ENCODE data around the gene GLRX3. TPM values are rescaled to one million over a fixed set of nuclear protein-coding genes. Genes with fewer than 3 reads are reported as not detected.
A peak's percentile ranks its signal among the peaks of the same experiment; 100 is the strongest.

GLRX3 gene
- total RNA-seq, 2 donors from 2014 or later, result 94.1 to 103 TPM

DNA sequence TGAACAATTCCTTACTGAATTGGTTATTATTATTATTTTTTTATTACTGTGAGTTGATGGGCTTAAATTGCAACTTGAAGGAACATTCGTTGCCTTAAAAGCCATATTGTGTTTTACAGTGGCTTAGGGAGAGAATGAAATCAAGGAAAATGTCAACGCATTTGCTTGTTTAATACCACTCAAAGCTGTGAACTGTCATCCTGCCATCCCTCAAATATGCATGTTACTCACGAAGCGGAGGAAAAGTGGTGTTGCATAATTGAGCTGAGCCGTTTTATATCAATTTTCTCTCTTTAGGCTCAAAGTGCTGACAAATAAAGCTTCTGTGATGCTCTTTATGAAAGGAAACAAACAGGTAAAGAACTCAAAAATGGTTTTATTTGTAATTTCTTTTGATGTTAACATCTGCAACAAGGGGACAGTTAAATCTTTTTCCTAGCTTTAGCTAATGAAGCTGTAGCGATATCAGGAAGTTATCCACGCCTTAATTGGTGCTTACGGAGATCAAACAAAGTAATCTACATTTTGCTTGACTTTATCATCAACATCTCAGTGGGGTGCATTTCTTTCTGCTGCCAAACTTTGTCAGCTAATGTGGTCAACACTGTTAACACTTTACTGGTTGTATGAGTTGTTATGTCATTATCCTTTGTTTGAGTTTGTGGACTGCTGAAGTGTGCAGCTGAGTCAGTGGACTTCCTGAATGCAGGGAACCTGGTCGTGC is 33.1 kb downstream of the GLRX3 start:
- no peaks in the 10 kb centered on the region for H3K9me3 Mint-ChIP-seq
- ATAC-seq (no peak), DNase-seq (ENCODE audit: low spot score in 2 of 2) (no peak)
- H3K27ac Mint-ChIP-seq, result no peak overlapping the region
- H3K36me3 Mint-ChIP-seq, result peaks cover 11 to 18% of the 10 kb centered on the region in 2 donors

DNA sequence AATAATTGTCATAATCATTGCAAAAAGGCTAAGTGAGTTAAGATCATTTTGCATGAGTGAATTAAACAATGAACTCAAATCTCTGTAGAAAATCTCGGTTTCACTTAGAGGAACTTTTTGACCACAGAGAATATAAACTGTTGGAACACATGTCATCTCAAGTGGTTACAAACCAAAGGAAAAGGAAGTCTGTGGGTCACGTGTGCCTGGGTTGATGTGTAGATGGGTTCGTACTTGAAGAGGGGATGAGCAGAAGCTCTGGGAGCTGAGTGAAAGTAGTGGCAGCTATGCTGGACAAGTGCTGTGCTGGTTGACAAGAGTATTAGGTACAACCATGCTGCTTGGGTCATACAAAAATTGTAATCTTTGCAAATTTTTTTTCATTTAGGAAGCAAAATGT is 35.0 kb downstream of the GLRX3 start:
- ATAC-seq (peak; percentile 73 to 85), DNase-seq (ENCODE audit: low spot score in 2 of 2) (no peak)
- H3K36me3 Mint-ChIP-seq, result peaks cover 11 to 24% of the 10 kb centered on the region in 2 donors
- no peaks in the 10 kb centered on the region for H3K9me3 Mint-ChIP-seq
- H3K27ac Mint-ChIP-seq, result peak overlapping the region in 1 of 2 donors; percentile 45

DNA sequence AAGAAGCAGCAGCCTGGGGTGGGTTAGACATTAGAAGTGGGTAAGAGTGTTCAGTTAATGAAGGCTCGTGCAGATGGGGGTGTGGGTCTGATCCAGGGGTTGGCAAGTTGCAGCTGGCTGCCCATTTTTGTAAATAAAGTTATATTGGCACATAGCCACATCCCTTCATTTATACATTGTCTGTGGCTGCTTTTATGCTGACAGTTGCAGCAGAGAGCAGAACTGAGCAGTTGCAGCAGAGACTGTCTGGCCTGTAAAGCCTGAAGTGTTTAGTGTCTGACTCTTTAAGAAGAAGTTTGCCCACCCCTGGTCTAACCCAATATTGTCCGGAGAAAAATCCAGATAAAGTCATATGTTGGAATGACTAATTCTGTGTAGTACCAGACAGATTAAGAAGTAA is 38.1 kb downstream of the GLRX3 start:
- ATAC-seq (no peak), DNase-seq (ENCODE audit: low spot score in 2 of 2) (no peak)
- Mint-ChIP-seq H3K9me3 (no peaks in the 10 kb centered on the region), H3K27ac (peak overlapping the region in 1 of 2 donors; percentile 29), H3K36me3 (peaks cover 11 to 21% of the 10 kb centered on the region in 2 donors)

DNA sequence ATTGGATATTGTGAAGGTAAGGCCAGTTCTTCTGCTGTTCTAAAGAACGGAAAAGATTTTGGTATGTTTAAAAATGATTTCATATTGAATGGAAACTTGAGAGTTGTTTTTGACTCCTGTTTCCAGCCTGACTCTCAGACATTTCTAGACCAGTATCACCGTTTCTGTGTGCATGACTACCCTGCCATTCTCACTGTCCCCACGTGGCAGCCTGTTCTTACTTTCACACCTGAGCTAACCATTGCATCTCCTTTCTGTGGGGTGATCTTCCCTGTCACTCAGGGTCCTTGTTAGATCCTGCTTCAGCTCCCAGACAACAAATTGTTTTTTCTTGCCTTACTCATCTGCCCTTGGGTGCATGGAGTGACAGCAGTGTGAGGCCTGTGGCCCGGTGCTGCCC is 38.9 kb downstream of the GLRX3 start:
- Mint-ChIP-seq H3K27ac (peak overlapping the region; percentile 15 to 84), H3K9me3 (no peaks in the 10 kb centered on the region), H3K36me3 (peaks cover 11 to 14% of the 10 kb centered on the region in 2 donors)
- DNase-seq (ENCODE audit: low spot score in 2 of 2) (no peak), ATAC-seq (peak; percentile 66 to 84)

DNA sequence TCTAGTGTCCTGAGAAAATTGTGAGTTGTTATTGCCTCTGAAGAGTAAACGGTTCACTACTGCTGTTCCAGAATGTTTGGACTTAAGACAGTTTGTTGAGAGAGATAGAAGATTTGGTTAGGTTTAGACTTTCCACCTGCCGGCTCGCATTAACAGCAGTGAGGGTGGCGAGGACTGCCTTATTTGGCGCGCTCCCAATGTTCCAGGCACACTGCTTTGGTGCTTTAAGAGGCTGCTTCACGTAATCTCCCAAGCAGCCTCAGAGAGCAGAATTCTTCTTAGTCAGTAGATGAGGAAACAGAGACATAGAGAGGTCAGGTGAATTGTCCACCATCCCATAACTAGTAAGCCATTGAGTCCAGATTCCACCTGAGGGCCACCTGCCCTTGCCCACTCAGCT is 41.1 kb downstream of the GLRX3 start:
- no peaks in the 10 kb centered on the region for H3K9me3 Mint-ChIP-seq
- DNase-seq (ENCODE audit: low spot score in 2 of 2) (no peak), ATAC-seq (no peak)
- H3K27ac Mint-ChIP-seq, result peak overlapping the region in 1 of 2 donors; percentile 5
- H3K36me3 Mint-ChIP-seq, result peaks cover 6 to 11% of the 10 kb centered on the region in 2 donors

DNA sequence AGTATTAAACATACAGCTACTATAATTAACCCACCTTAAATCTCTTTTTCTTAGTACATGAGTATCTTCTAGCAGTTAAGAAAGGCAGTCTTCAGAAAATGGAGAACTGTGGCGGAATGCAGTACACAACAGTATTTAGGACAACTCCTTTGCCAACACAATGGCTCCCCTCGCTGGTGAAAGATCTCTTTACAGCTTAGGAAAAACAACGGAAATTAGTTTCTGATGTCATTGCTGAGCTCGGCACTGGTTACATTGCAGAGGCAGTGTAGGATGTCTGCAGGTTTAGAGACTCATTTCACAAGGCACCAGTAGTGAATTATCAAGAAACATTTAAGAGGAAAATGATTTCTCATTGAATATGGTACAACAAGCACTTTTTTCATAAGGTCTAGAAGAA is 43.4 kb downstream of the GLRX3 start:
- ATAC-seq (peak; percentile 51 to 67), DNase-seq (ENCODE audit: low spot score in 2 of 2) (peak in 1 of 2 donors; percentile 29)
- Mint-ChIP-seq H3K27ac (no peak overlapping the region), H3K9me3 (no peaks in the 10 kb centered on the region), H3K36me3 (peaks cover 4 to 18% of the 10 kb centered on the region in 2 donors)

DNA sequence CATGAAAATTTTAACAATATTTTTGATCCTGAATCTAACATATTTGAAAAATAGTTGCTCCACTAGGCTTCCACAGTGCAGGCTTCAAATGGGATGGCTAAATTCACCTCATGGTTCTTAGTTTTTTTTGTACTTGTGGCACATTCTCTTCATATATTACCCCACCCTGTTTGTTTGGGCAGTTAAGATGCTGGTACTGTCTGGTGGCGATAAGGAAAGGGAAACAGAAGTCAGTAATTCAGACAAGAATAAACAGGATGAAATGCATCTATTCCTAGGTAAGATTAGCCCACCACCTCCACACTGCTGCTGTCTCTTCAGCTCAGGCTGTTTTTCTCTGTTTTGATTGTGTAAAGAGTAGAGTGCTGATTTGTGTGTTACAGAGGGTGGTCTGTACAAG is 44.2 kb downstream of the GLRX3 start:
- ATAC-seq, result no peak
- Mint-ChIP-seq H3K36me3 (peaks cover 4 to 16% of the 10 kb centered on the region in 2 donors), H3K9me3 (no peaks in the 10 kb centered on the region), H3K27ac (no peak overlapping the region)
- no peak for DNase-seq (ENCODE audit: low spot score in 2 of 2)

DNA sequence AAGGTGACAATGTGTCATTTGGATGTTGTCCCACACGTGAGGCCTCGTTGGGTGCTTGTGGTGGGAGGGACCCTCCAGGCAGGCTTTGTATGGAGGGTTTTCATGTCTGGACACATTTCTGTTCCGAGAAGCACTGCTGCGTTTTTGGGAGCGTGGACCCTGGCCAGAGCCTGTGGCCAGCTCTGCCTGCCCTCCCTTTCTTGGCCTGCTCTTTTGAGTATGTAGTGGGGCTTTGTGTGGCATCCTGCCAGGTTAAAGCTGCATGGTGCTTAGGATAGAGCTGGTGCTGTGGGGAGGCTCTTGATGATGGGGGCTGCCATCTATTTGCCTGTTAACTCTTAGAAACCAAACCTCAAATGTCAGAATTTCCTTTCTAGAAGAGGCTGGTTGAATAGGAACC is 45.7 kb downstream of the GLRX3 start:
- DNase-seq (ENCODE audit: low spot score in 2 of 2) (no peak), ATAC-seq (no peak)
- Mint-ChIP-seq H3K36me3 (peaks cover 4 to 12% of the 10 kb centered on the region in 2 donors), H3K27ac (no peak overlapping the region), H3K9me3 (no peaks in the 10 kb centered on the region)

DNA sequence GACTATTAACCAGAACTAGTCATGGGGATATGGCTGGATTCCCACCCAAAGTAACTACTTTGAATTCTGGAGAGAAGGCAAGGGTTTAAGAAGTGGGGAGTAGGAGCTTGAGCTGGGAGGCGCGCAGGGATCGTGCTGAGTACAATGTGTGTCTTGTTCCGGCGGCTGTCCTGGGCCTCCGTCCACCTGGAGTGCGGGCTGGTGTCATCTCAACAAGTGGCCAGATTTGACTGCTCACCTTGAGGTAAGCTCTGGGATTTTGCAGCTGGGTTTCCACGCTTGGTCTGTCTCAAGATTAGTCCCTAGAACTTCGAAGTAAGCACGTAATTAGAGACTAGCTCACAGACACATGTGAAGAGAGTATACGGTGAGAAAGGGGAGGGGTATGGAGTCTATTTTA is 49.4 kb downstream of the GLRX3 start:
- peaks cover 4 to 12% of the 10 kb centered on the region in 2 donors for H3K36me3 Mint-ChIP-seq

DNA sequence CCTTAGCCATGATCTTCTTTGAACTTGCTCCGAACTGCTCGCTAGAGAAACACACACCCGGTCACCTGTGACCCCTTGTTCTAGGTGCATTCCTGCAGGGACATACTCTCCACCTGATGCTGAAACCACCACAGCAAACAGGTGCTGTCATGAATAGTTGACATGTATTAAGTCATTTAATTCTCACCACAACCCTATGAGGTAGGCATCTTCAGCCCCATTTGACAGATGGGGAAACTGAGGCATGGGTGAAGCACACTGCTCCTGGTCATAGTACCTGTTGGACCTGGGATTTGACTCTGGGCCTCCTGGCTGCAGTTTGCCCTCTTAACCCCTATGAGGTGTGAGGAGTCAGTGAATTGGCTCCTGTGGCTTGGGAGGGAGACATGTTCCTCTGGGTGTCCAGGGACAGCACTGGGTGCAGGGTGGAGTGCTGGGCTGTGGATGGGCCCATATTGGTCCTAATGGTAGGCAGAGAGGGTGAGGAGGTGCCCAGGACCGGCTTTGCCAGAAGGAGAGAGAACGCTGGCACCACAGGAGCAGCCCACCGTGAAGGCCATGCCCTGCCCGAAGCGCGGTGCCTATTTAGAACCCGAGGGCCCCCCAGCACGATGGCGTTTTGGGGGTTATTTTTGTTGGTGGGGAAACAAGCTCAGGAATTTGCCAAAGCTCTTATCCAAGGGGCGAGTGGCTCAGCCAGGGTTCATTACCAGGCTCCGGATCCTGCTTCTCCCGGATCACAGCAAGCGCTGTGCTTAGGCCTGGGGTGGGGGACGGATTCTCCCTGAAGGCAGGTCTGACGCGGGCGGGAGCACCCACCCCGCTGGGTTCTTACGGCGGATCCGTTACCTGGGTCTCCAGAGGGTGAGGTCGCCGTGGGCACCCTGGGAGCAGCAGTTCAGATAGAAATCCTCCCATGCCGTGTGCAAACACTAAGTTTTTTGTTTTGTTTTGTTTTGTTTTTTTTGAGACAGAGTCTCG is 52.3 kb downstream of the GLRX3 start:
- ATAC-seq, result no peak

More for the DNA sequence above, 49.4 kb downstream of the GLRX3 start:
- no peak for ATAC-seq
- Mint-ChIP-seq H3K9me3 (no peaks in the 10 kb centered on the region), H3K27ac (peak overlapping the region; percentile 15 to 38)
- DNase-seq (ENCODE audit: low spot score in 2 of 2), result no peak

DNA sequence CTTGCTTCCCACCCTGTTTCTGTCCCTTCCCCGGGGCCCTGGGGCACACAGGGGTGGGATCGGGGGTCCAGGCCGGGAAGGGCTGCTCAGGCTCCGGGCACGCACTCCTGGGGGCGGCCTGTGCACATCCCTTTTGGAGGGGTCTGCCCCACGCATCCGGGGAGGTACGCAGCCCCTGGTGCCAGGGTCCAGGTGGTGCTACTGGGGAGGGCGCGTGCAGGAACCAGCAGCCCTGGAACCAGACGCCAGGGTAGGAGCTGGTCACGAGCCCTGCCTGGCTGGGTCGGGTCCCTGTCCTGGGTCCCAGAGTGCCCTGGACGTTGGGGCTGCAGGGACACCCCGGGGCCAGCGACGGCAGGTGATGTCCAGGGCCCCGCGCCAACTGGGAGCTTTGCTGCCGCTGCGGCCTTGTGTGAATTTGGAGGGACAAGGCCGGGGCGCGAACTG is 53.4 kb downstream of the GLRX3 start:
- DNase-seq (ENCODE audit: low spot score in 2 of 2) (no peak), ATAC-seq (no peak)
- Mint-ChIP-seq H3K9me3 (no peaks in the 10 kb centered on the region), H3K36me3 (no peaks in the 10 kb centered on the region), H3K27ac (no peak overlapping the region)

More for the DNA sequence above, 52.3 kb downstream of the GLRX3 start:
- DNase-seq (ENCODE audit: low spot score in 2 of 2), result no peak
- Mint-ChIP-seq H3K9me3 (no peaks in the 10 kb centered on the region), H3K27ac (no peak overlapping the region), H3K36me3 (peaks cover 4 to 5% of the 10 kb centered on the region in 2 donors)

DNA sequence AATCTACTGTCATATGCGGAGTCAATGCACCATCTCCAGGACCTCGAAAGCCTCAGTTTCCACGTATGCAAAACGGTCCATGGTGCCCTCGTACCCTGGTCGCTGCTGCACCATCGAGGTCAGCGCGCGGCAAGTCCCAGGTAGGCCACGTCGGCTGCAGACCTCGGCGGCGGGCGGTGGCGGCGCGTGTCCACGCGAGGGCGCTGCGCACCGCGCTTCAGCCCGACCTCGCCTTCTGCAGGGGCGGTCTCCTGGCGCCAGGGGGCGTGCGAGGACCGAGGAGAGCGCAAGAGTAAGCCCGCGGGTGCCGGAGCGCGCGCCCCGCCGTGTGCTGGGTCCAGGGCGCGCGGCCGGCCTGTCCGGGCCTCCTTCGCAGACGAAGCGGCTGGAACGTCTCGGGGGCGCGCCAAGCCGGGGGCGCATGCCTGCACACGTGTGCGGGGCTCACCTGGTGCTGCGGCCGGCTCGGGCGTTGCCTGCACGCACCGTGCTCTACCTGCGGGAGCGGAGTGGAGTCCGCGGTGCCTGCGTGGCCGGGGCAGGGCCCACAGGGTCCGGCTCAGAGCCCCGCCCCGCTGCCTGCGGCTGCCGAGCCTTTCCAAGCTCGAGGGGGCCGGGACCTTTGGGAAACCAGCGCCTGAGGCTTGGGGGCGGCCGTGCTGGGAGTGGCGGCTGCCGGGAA is 54.0 kb downstream of the GLRX3 start:
- H3K36me3 Mint-ChIP-seq, result no peaks in the 10 kb centered on the region
- no peak overlapping the region for H3K27ac Mint-ChIP-seq
- H3K9me3 Mint-ChIP-seq, result no peaks in the 10 kb centered on the region
- peak; percentile 87 for ATAC-seq
- peak; percentile 85 to 98 for DNase-seq (ENCODE audit: low spot score in 2 of 2)

DNA sequence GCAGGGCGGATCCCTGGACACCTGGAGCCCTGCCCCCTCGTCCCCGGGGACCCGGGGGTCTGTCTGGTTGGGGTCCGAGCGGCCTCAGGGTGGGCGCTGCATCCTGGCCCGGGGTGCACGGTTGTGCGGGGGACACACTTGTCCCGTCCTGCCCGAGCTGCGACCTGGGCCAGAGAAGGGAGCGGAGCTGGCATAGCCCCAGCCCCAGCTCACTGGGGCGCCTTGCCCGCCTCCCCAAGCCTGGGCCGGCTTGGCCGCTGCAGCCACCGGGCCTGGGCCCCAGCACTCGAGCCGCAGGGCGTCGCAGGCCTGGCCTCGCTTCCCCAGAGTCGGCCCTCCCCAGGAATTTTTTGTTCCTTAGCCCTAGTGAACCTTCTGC is 54.5 kb downstream of the GLRX3 start:
- no peaks in the 10 kb centered on the region for H3K36me3 Mint-ChIP-seq
- ATAC-seq (no peak), DNase-seq (ENCODE audit: low spot score in 2 of 2) (no peak)

DNA sequence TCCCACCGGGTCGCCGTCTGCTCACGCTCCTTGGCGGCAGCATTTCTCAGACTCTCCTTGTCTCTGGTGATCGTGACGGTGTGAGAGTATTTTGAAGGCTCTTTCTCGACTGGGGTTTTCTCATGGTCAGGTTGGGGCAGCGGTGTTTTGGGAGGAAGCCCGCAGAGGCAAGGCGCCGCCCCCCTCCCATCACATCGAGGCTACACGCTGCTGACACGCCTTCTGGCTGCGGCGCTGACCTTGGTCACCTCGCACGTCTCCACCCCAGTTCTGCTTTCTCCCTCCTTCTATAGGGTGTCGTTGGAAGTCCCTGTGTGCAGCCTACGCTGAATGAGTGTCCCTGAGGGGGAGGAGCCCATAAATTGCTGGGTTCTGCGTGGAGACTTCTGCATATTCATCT is 55.2 kb downstream of the GLRX3 start:
- Mint-ChIP-seq H3K27ac (no peak overlapping the region), H3K36me3 (no peaks in the 10 kb centered on the region), H3K9me3 (no peaks in the 10 kb centered on the region)
- ATAC-seq (no peak), DNase-seq (ENCODE audit: low spot score in 2 of 2) (no peak)

More for the DNA sequence above, 54.5 kb downstream of the GLRX3 start:
- Mint-ChIP-seq H3K27ac (no peak overlapping the region), H3K9me3 (no peaks in the 10 kb centered on the region)

DNA sequence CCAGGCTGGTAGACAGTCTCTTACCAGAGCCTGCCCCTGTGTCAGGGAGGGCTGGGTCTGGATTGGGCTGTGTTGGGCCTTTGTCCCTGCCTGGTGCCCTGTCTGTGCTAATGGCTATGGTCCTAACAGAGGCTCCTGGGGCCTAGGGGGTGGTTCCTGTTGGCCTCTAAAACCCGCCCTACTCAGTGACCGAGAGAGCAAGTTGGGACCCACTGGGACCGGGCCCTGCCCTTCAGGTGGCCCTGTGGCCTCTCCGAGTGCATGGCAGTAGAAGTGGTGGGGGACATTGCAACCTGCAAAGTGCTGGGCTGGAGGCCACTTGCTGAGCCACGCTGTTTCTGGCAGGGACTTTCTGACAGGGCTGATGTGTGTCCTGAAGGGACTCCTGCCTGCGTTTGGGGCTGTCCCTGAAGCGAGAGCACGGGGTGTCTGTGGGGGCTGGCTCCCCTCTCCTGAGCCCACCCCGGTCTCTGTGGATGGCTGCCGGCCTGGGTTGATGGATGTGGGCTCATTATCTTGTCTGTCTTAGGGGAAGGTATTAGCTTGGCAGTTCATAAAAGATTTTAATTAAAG is 56.2 kb downstream of the GLRX3 start:
- Mint-ChIP-seq H3K27ac (no peak overlapping the region), H3K36me3 (no peaks in the 10 kb centered on the region), H3K9me3 (no peaks in the 10 kb centered on the region)
- no peak for ATAC-seq
- DNase-seq (ENCODE audit: low spot score in 2 of 2), result no peak

DNA sequence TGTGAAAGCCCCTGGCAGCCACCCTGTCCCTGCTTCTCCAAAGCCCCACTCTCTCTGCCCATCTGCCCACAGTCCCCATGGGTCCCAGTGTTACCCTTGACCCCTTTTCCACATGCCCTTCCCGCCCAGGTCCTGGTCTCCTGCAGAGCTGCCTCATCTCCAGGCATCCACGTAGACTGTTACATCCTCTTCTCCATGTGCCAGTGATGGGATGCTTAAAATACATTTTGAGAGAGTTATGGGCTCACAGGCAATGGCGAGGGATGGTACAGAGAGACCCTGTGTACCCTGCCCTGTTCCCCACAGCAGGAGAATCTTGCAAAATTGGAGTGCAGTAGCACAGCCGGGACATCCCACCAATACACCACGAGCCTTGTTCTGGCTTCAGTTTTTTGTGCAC is 56.8 kb downstream of the GLRX3 start:
- no peak for ATAC-seq
- H3K27ac Mint-ChIP-seq, result no peak overlapping the region
- DNase-seq (ENCODE audit: low spot score in 2 of 2), result no peak
- H3K9me3 Mint-ChIP-seq, result no peaks in the 10 kb centered on the region
- H3K36me3 Mint-ChIP-seq, result no peaks in the 10 kb centered on the region
